Endothelial cell of umbilical vein (primary cell): Measurements from ENCODE around the gene LAP3. TPM values are rescaled to one million over a fixed set of nuclear protein-coding genes. Genes with fewer than 3 reads are reported as not detected.

Experiments
- BruUV-seq: library from RNA; stranded (reverse); fragments of 400-500 nt; replicated peaks from 2 replicates; lab custom pipeline; 2021; lab: Mats Ljungman, UMichigan
- CTCF ChIA-PET: fragments of 300-600, 350-600 bp; sonication (Branson Sonifier 250); formaldehyde crosslinking; loops from one replicate; lab custom pipeline; 2021; ENCODE audit warnings: antibody characterized with exemption, inconsistent platforms; lab: Charles Lee
- POLR2A ChIA-PET: fragments of 300-600, 350-600 bp; sonication (Branson Sonifier 250); formaldehyde crosslinking; loops from one replicate; lab custom pipeline; 2021; ENCODE audit warnings: antibody characterized with exemption, inconsistent platforms; lab: Charles Lee
- DNase-seq: peaks from one replicate; pipeline ENCODE4 v3.0.0-alpha.2; 2011; ENCODE audit warnings: low read depth, low spot score
- FAIRE-seq: peaks from 2 replicates; lab custom pipeline; 2011; peaks lifted over from hg19 to GRCh38; lab: Jason Lieb, UNC
- H2AFZ ChIP-seq: 2 replicates; pipeline ENCODE4 v1.6.0; 2012; ENCODE audit warnings: low read depth, low read length, control low read depth, inconsistent platforms
- H3K27ac ChIP-seq: 2 replicates; pipeline ENCODE4 v1.5.1; 2011; ENCODE audit warnings: low read depth, mild to moderate bottlenecking, control low read depth, low read length, moderate library complexity; ENCODE audit not compliant: insufficient read depth
- H3K27me3 ChIP-seq, 2 experiments: 2 replicates each; pipeline versions ENCODE4 v1.6.0 to v1.6.1; 2011; ENCODE audit warnings: low read length in 2 of 2, mixed read lengths in 1 of 2; ENCODE audit not compliant: control insufficient read depth in 2 of 2, insufficient read depth in 2 of 2
- H3K36me3 ChIP-seq, 2 experiments: 2 replicates in 1 of 2; 3 replicates in 1 of 2; pipeline ENCODE4 v1.5.1; 2011; ENCODE audit warnings: low read length in 2 of 2, mild to moderate bottlenecking in 1 of 2, moderate library complexity in 1 of 2; ENCODE audit not compliant: control insufficient read depth in 2 of 2, insufficient read depth in 2 of 2; ENCODE audit errors: extremely low read depth in 1 of 2
- H3K4me1 ChIP-seq: 3 replicates; pipeline ENCODE4 v1.5.1; 2011; ENCODE audit warnings: mild to moderate bottlenecking, low read length; ENCODE audit not compliant: control insufficient read depth, insufficient read depth; ENCODE audit errors: extremely low read depth
- H3K4me2 ChIP-seq: 2 replicates; pipeline ENCODE4 v1.6.1; 2011; ENCODE audit warnings: low read length, control low read depth, mixed read lengths; ENCODE audit not compliant: insufficient read depth
- H3K4me3 ChIP-seq, 3 experiments: fragments of 200-600 bp in 1 of 3; sonication (generic), shearing (Covaris generic) in 1 of 3; replicated peaks in 1 of 3; 2 replicates each; pipeline ENCODE4 v1.5.1; 2011 to 2016; ENCODE audit warnings: control low read depth in 3 of 3, low read length in 3 of 3, mild to moderate bottlenecking in 2 of 3, inconsistent platforms in 1 of 3, low read depth in 1 of 3, moderate library complexity in 1 of 3; ENCODE audit not compliant: insufficient read depth in 1 of 3
- H3K79me2 ChIP-seq: 2 replicates; pipeline ENCODE4 v1.6.0; 2012; ENCODE audit warnings: low read length, inconsistent platforms; ENCODE audit not compliant: control insufficient read depth, insufficient read depth
- H3K9ac ChIP-seq: replicated peaks from 2 replicates; pipeline ENCODE3; 2011; ENCODE audit warnings: low read length, control low read depth; ENCODE audit not compliant: insufficient read depth; ENCODE audit errors: extremely low read depth
- H3K9me1 ChIP-seq: replicated peaks from 3 replicates; pipeline ENCODE4 v1.6.0; 2011; ENCODE audit warnings: mild to moderate bottlenecking, low read length; ENCODE audit not compliant: control insufficient read depth, insufficient read depth; ENCODE audit errors: extremely low read depth
- H3K9me3 ChIP-seq: replicated peaks from 2 replicates; pipeline ENCODE4 v1.5.1; 2012; ENCODE audit warnings: low read length, inconsistent platforms; ENCODE audit not compliant: control insufficient read depth, insufficient read depth
- H4K20me1 ChIP-seq: replicated peaks from 2 replicates; pipeline ENCODE3; 2011; ENCODE audit warnings: mild to moderate bottlenecking, low read length; ENCODE audit not compliant: control insufficient read depth, insufficient read depth; ENCODE audit errors: extremely low read depth
- EZH2 ChIP-seq: IDR thresholded peaks from 2 replicates; pipeline ENCODE4 v1.6.1; 2012; ENCODE audit warnings: borderline replicate concordance, low read depth, mild to moderate bottlenecking, moderate library complexity, low read length, inconsistent platforms; ENCODE audit not compliant: severe bottlenecking
- FOS ChIP-seq: IDR thresholded peaks from 2 replicates; pipeline ENCODE4 v1.6.1; 2011; ENCODE audit warnings: mild to moderate bottlenecking, low read length, moderate library complexity, borderline replicate concordance; ENCODE audit not compliant: insufficient read depth
- GATA2 ChIP-seq: IDR thresholded peaks from 2 replicates; pipeline ENCODE4 v1.7.0; 2011; ENCODE audit warnings: low read depth, mild to moderate bottlenecking, moderate library complexity, mixed read lengths, low read length; ENCODE audit not compliant: insufficient read length, insufficient read depth
- JUN ChIP-seq: IDR thresholded peaks from 2 replicates; pipeline ENCODE4 v1.6.1; 2011; ENCODE audit warnings: borderline replicate concordance, low read depth; ENCODE audit not compliant: insufficient read length, insufficient read depth
- MYC ChIP-seq: IDR thresholded peaks from one replicate; pipeline ENCODE4 v1.6.1; 2011; ENCODE audit warnings: mild to moderate bottlenecking, low read depth, low read length
- POLR2A ChIP-seq: IDR thresholded peaks from 2 replicates; pipeline ENCODE4 v1.6.1; 2012; ENCODE audit warnings: low read depth, mild to moderate bottlenecking, control low read depth, low read length
- POLR2AphosphoS5 ChIP-seq: IDR thresholded peaks from 2 replicates; pipeline ENCODE4 v1.6.1; 2012; ENCODE audit warnings: low read depth, mild to moderate bottlenecking, control low read depth, low read length, moderate library complexity; ENCODE audit not compliant: insufficient read depth
- dilution Hi-C: fragments of 300-500 bp; cut with MboI; formaldehyde crosslinking; loops from one replicate; pipeline ENCODE4 v1.15.0; 2019; ENCODE audit warnings: low sequenced_read_pairs; ENCODE audit not compliant: extremely low pct_ligation_motif_present
- intact Hi-C: fragments of 100-400 bp; cut with micrococcal nuclease; formaldehyde crosslinking; loops from one replicate; pipeline ENCODE4 v1.10.0; 2022
- polyA plus RNA-seq, 4 experiments: library from polyadenylated mRNA; depleted of rRNA in 3 of 4; stranded (reverse) in 3 of 4; unstranded in 1 of 4; fragments of >200 nt; gene quantifications; 2 replicates each; pipeline versions ENCODE4 v1.2.1 to v1.2.3, GENCODE V29; 2011 to 2012; ENCODE audit warnings: missing spikeins in 1 of 4
- total RNA-seq: library from RNA; stranded (reverse); gene quantifications from 2 replicates; pipeline ENCODE4 v1.2.3, GENCODE V29; 2021
- TF ChIP-seq, protein P1 (sequence below): IDR thresholded peaks from 2 replicates; pipeline ENCODE4 v1.6.1; 2011; ENCODE audit not compliant: insufficient read depth, insufficient read length
- TF ChIP-seq, protein P2 (sequence below), 2 donors: IDR thresholded peaks; 1 replicate in 1 of 2; 2 replicates in 1 of 2; pipeline ENCODE4 v1.5.1; 2011; ENCODE audit warnings: low read length in 2 of 2, mild to moderate bottlenecking in 2 of 2, moderate library complexity in 2 of 2, control low read depth in 1 of 2, inconsistent platforms in 1 of 2, low read depth in 1 of 2; ENCODE audit not compliant: insufficient read depth in 1 of 2; ENCODE audit errors: extremely low read depth in 1 of 2

LAP3 gene
- total and polyA plus RNA-seq, 2 donors (not counting 3 experiments of a cell fraction or from before 2014, with no cell fraction given), result 82.4 to 94.8 TPM

DNA sequence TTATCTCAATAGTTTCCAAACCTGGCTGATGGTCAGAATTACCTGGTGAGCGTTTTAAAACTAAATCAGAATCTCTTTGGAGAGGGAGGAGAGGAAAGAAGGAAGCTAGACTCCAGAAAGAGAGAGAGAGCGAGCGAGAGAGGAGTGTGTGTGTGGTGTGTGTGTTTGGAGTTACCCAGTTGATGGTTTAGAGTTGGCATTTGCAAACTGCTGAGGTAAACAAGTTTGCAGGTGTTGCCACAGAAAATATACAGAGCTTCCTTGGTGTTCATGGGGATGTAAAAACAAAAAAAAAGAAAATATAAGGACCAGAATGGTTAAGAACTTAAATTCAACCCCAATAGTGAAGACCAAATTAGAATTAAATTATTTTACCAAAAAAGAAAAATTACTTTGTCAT, 26.4 kb upstream of the LAP3 start:
- Histone ChIP-seq H3K9ac (no peak overlapping the region), H3K9me1 (no peaks in the 10 kb centered on the region), H3K4me2 (no peak overlapping the region), H3K27ac (no peak overlapping the region), H2AFZ (no peak overlapping the region), H3K4me3 (no peak overlapping the region), H3K36me3 (no peaks in the 10 kb centered on the region), H3K79me2 (no peaks in the 10 kb centered on the region), H3K9me3 (no peaks in the 10 kb centered on the region), H3K27me3 (peaks cover 7 to 8% of the 10 kb centered on the region in 2 experiments), H3K4me1 (no peaks in the 10 kb centered on the region), H4K20me1 (no peaks in the 10 kb centered on the region)
- CTCF ChIA-PET, result interaction anchor here (2.4 to 2.9 kb wide), 2 partner anchors 86 to 255 kb away, joined by 7 to 35 read pairs; no protein-coding TSS in a partner anchor
- intact Hi-C loops, result no loop called here
- POLR2A ChIA-PET, result no interaction called here
- TF ChIP-seq GATA2 (no peak), FOS (no peak), POLR2A (no peak), JUN (no peak), POLR2AphosphoS5 (no peak), EZH2 (no peak), MYC (no peak)
- TF ChIP-seq, protein P1, sequence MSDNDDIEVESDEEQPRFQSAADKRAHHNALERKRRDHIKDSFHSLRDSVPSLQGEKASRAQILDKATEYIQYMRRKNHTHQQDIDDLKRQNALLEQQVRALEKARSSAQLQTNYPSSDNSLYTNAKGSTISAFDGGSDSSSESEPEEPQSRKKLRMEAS, result no peak
- TF ChIP-seq, protein P2, sequence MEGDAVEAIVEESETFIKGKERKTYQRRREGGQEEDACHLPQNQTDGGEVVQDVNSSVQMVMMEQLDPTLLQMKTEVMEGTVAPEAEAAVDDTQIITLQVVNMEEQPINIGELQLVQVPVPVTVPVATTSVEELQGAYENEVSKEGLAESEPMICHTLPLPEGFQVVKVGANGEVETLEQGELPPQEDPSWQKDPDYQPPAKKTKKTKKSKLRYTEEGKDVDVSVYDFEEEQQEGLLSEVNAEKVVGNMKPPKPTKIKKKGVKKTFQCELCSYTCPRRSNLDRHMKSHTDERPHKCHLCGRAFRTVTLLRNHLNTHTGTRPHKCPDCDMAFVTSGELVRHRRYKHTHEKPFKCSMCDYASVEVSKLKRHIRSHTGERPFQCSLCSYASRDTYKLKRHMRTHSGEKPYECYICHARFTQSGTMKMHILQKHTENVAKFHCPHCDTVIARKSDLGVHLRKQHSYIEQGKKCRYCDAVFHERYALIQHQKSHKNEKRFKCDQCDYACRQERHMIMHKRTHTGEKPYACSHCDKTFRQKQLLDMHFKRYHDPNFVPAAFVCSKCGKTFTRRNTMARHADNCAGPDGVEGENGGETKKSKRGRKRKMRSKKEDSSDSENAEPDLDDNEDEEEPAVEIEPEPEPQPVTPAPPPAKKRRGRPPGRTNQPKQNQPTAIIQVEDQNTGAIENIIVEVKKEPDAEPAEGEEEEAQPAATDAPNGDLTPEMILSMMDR (IDR thresholded peaks at IDR 0.05; ENCODE audit: extremely low read depth in 1 of 2, insufficient read depth in 1 of 2, low read depth in 1 of 2, low read length in 2 of 2), result no peak
- dilution Hi-C loops, result no loop called here
- DNase-seq (no peak), FAIRE-seq (no peak)
- no TSS peak for BruUV-seq
